ENCODE measurements around the gene TBRG1.
A peak's percentile ranks its signal among the peaks of the same experiment; 100 is the strongest.

TBRG1 gene

DNA sequence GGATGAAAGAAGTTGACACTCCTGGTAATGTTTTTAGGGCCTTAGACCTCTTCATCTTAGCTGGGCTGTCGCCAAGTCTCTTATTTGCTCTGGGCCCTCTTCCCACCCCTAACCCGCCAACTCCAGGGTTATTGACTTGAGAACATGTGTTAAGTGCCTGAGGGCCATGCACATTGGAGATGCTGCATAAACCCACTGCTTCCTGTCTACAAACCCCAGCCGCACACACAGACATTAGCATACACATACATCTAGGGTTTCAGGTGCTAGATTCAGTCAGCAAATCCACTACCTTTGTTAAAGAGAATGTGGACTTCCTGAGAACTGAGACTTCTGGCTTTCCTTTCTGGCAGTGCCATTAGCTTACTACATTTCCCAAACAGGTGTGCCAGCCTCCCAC, 10.6 kb upstream of the TBRG1 start:
- no peak overlapping the region for H3K4me3 ChIP-seq (ENCODE audit: low read length)
- no peak for DNase-seq (ENCODE audit: low read depth)
- TF ChIP-seq, protein P1, sequence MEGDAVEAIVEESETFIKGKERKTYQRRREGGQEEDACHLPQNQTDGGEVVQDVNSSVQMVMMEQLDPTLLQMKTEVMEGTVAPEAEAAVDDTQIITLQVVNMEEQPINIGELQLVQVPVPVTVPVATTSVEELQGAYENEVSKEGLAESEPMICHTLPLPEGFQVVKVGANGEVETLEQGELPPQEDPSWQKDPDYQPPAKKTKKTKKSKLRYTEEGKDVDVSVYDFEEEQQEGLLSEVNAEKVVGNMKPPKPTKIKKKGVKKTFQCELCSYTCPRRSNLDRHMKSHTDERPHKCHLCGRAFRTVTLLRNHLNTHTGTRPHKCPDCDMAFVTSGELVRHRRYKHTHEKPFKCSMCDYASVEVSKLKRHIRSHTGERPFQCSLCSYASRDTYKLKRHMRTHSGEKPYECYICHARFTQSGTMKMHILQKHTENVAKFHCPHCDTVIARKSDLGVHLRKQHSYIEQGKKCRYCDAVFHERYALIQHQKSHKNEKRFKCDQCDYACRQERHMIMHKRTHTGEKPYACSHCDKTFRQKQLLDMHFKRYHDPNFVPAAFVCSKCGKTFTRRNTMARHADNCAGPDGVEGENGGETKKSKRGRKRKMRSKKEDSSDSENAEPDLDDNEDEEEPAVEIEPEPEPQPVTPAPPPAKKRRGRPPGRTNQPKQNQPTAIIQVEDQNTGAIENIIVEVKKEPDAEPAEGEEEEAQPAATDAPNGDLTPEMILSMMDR (conservative IDR thresholded peaks at IDR 0.05; ENCODE audit: low read length) = no peak

DNA sequence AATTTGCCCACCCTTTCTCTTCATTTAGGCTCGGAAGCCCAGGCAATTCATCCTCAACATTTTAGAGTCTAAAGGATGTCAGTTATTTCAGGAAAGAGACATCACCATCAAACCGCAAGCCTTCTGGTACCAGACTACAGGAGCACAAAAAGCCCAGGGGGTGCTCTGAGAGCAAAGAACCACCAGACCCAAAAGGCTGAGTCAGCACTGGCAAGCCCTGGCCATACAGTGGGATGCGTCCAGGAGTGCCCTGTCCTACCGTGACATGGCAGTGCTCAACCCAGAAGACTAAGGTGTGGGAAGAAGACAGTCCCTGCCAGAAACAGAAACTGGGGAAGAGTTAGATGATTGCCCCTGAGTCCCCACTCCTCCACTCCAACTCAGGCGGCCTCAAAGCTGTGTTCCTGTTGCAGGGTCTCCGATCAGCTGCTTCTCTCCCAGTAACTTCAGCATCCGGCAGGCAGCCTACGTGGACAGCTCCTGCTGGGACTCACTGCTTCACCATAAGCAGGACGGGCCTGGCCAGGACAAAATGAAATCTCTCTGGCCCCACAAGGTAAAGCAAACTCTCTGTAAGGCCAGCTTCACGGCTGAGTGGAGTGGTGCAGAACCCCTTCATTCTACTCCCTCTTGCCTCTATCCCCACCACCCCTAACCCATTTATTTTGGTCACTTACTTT, 10.0 kb upstream of the TBRG1 start:
- TF ChIP-seq, protein P1 (conservative IDR thresholded peaks at IDR 0.05; ENCODE audit: low read length) = no peak
- DNase-seq (ENCODE audit: low read depth) = no peak
- H3K4me3 ChIP-seq (ENCODE audit: low read length) = no peak overlapping the region

DNA sequence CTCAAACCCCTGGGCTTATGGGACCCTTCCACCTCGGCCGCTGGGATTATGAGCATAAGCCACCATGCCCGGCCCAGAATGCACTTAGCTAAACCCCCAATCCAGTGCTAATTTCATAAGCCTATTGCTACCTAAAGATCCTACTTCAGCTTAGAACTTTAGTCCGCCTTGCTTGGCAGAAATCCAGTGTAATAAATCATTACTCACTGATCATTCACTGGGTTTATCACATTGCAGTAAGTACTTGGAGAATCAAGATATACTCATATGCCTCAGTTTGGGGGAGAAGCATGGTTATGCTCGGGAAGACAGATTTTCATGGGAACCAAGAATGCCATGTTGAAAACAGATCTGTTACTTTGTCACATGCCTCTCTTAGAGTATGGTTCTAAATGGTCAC, 3.8 kb upstream of the TBRG1 start:
- no peak overlapping the region for H3K4me3 ChIP-seq (ENCODE audit: low read length)
- TF ChIP-seq, protein P1 (conservative IDR thresholded peaks at IDR 0.05; ENCODE audit: low read length) = no peak
- DNase-seq (ENCODE audit: low read depth) = no peak

DNA sequence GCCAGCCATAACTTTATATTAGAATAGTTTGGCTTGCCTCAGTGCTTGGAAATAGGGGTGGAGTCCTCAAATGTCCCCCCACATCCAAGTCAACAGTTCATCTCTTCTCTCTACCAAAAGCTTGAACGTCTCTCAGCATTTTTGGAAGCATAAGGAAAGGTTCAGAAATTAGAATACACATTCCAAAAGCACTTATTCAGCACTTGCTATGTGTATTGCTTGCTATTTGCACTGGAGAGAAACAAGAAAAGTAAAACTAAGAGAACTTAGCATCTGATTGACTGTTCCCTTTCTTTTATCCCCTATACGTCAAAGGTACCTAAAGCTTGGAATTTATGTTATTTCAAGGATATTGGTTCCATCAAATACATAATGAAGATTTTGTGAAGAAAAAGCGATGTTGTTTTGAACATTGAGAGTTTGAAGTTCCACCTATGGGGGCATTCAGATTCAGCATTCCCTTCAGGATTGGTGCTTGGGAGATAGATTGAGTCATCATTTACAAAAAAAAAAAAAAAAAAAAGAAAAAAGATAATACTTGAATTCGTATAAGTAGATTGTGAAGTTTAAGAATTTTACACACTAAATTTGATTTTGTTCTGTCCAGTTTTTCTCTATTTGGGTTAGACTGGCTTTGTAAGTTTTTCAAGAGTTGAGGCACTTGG, 1.3 kb downstream of the TBRG1 start:
- TF ChIP-seq, protein P1 (conservative IDR thresholded peaks at IDR 0.05; ENCODE audit: low read length) = no peak

DNA sequence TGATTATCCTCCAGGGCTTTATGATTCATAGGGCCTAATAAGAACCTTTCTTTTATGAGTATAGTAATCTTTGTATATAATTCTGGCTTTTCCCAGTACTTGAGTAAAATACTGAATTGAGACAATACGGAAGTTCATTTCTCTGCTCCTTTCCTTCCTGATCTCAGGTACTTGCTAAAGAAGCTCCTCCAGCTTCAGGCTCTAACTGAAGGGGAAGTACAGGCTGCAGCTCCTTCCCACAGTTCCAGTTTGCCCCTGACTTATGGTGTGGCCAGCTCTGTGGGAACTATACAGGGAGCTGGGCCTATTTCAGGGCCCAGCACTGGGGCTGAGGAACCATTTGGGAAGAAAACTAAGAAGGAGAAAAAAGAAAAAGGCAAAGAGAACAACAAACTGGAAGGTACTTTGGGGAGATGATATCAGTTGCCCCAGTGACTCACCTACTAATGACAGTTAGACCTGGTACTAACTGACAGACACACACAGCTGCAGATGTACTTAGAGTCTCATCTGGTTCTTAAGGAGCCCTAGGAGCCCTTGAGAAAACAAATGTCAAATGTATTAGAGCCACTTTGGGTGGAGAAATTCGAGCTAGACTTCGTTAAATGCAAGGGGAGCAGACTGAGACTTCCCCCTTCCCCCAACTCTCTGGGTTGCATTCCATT, 3.0 kb downstream of the TBRG1 start:
- no peak for DNase-seq (ENCODE audit: low read depth)
- TF ChIP-seq, protein P1 (conservative IDR thresholded peaks at IDR 0.05; ENCODE audit: low read length) = no peak
- no peak overlapping the region for H3K4me3 ChIP-seq (ENCODE audit: low read length)

More for the DNA sequence above, 1.3 kb downstream of the TBRG1 start:
- peak overlapping the region; percentile 90 for H3K4me3 ChIP-seq (ENCODE audit: low read length)
- DNase-seq (ENCODE audit: low read depth) = peak; percentile 47

DNA sequence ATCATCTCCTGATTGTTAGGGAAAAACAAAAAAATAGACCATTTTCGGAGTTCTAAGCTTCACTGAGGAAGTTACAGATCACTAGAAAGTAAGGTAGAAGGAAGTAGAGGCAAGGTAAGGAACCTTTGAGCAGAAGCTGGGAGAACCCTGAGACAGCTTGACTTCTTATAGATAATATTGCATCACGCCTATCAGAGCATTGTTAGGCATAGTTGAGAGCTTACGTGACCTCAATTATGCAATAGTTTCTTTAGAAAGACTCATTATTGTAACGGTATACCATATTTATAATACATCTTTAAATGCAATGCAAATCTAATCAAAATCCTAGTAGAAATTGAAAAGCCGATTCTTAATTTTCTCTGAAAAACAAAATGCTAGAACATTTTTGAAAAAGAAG, 4.9 kb downstream of the TBRG1 start:
- TF ChIP-seq, protein P1 (conservative IDR thresholded peaks at IDR 0.05; ENCODE audit: low read length) = no peak
- DNase-seq (ENCODE audit: low read depth) = no peak
- H3K4me3 ChIP-seq (ENCODE audit: low read length) = no peak overlapping the region

All from AG10803 (cell line).